H1 (cell line): ENCODE measurements around the gene SIK2. TPM values are rescaled to one million over a fixed set of nuclear protein-coding genes. Genes with fewer than 3 reads are reported as not detected.

Experiments used
- BCL11A ChIP-seq, 2 experiments: IDR thresholded peaks; one replicate each; pipeline ENCODE4 v1.6.1; 2011; ENCODE audit warnings: low read depth in 2 of 2, low read length in 2 of 2, mild to moderate bottlenecking in 2 of 2
- EGR1 ChIP-seq: IDR thresholded peaks from 2 replicates; pipeline ENCODE4 v1.6.1; 2011; ENCODE audit warnings: low read depth, low read length, borderline replicate concordance
- FOSL1 ChIP-seq: IDR thresholded peaks from 2 replicates; pipeline ENCODE4 v1.6.1; 2011; ENCODE audit warnings: mild to moderate bottlenecking, low read depth, low read length, moderate library complexity; ENCODE audit not compliant: insufficient read depth
- KDM5A ChIP-seq: fragments of 200-600 bp; IDR thresholded peaks from 2 replicates; pipeline ENCODE4 v1.7.1; 2012; ENCODE audit warnings: mild to moderate bottlenecking, low read length, inconsistent platforms, mixed read lengths
- polyA plus RNA-seq, 7 experiments: library from polyadenylated mRNA; depleted of rRNA in 3 of 7; stranded (reverse) in 5 of 7; unstranded in 2 of 7; fragments of >200 nt in 5 of 7; fragments of 200-250 nt in 2 of 7; gene quantifications; 1 replicate in 5 of 7; 2 replicates in 1 of 7; 4 replicates in 1 of 7; pipeline versions ENCODE4 v1.2.1 to v1.2.3, GENCODE V29; 2011 to 2013; ENCODE audit warnings: missing spikeins in 2 of 7, mixed read lengths in 2 of 7
- total RNA-seq: library from RNA; stranded (reverse); fragmentation: NEBNext Ultra II Directional; extraction: Animal tissue kit (Norgen Biotek cat#: 25700); gene quantifications from 2 replicates; pipeline ENCODE4 v1.2.1, GENCODE V29; 2021
- TF ChIP-seq, protein P1 (sequence below): fragments of 300-600 bp; sonication (generic); IDR thresholded peaks from 2 replicates; pipeline ENCODE4 v1.7.1; 2012; ENCODE audit warnings: low read length, moderate library complexity, mild to moderate bottlenecking, inconsistent platforms; ENCODE audit not compliant: insufficient replicate concordance

The SIK2 gene
- total and polyA plus RNA-seq, 2 of the 8 experiments (the other 6 are each of a cell fraction or from before 2014, with no cell fraction given), result 8.8 to 11.2 TPM

GRCh38 chr11:111605681-111606080, 3.4 kb downstream of the SIK2 start (continued):
- TF ChIP-seq, protein P1, sequence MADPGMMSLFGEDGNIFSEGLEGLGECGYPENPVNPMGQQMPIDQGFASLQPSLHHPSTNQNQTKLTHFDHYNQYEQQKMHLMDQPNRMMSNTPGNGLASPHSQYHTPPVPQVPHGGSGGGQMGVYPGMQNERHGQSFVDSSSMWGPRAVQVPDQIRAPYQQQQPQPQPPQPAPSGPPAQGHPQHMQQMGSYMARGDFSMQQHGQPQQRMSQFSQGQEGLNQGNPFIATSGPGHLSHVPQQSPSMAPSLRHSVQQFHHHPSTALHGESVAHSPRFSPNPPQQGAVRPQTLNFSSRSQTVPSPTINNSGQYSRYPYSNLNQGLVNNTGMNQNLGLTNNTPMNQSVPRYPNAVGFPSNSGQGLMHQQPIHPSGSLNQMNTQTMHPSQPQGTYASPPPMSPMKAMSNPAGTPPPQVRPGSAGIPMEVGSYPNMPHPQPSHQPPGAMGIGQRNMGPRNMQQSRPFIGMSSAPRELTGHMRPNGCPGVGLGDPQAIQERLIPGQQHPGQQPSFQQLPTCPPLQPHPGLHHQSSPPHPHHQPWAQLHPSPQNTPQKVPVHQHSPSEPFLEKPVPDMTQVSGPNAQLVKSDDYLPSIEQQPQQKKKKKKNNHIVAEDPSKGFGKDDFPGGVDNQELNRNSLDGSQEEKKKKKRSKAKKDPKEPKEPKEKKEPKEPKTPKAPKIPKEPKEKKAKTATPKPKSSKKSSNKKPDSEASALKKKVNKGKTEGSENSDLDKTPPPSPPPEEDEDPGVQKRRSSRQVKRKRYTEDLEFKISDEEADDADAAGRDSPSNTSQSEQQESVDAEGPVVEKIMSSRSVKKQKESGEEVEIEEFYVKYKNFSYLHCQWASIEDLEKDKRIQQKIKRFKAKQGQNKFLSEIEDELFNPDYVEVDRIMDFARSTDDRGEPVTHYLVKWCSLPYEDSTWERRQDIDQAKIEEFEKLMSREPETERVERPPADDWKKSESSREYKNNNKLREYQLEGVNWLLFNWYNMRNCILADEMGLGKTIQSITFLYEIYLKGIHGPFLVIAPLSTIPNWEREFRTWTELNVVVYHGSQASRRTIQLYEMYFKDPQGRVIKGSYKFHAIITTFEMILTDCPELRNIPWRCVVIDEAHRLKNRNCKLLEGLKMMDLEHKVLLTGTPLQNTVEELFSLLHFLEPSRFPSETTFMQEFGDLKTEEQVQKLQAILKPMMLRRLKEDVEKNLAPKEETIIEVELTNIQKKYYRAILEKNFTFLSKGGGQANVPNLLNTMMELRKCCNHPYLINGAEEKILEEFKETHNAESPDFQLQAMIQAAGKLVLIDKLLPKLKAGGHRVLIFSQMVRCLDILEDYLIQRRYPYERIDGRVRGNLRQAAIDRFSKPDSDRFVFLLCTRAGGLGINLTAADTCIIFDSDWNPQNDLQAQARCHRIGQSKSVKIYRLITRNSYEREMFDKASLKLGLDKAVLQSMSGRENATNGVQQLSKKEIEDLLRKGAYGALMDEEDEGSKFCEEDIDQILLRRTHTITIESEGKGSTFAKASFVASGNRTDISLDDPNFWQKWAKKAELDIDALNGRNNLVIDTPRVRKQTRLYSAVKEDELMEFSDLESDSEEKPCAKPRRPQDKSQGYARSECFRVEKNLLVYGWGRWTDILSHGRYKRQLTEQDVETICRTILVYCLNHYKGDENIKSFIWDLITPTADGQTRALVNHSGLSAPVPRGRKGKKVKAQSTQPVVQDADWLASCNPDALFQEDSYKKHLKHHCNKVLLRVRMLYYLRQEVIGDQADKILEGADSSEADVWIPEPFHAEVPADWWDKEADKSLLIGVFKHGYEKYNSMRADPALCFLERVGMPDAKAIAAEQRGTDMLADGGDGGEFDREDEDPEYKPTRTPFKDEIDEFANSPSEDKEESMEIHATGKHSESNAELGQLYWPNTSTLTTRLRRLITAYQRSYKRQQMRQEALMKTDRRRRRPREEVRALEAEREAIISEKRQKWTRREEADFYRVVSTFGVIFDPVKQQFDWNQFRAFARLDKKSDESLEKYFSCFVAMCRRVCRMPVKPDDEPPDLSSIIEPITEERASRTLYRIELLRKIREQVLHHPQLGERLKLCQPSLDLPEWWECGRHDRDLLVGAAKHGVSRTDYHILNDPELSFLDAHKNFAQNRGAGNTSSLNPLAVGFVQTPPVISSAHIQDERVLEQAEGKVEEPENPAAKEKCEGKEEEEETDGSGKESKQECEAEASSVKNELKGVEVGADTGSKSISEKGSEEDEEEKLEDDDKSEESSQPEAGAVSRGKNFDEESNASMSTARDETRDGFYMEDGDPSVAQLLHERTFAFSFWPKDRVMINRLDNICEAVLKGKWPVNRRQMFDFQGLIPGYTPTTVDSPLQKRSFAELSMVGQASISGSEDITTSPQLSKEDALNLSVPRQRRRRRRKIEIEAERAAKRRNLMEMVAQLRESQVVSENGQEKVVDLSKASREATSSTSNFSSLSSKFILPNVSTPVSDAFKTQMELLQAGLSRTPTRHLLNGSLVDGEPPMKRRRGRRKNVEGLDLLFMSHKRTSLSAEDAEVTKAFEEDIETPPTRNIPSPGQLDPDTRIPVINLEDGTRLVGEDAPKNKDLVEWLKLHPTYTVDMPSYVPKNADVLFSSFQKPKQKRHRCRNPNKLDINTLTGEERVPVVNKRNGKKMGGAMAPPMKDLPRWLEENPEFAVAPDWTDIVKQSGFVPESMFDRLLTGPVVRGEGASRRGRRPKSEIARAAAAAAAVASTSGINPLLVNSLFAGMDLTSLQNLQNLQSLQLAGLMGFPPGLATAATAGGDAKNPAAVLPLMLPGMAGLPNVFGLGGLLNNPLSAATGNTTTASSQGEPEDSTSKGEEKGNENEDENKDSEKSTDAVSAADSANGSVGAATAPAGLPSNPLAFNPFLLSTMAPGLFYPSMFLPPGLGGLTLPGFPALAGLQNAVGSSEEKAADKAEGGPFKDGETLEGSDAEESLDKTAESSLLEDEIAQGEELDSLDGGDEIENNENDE, result no peak
- TF ChIP-seq BCL11A (IDR thresholded peaks at IDR 0.05; ENCODE audit: low read depth in 2 of 2, low read length in 2 of 2) (no peak), FOSL1 (no peak), KDM5A (no peak), EGR1 (no peak)
